Psoas muscle (tissue), 8 donors: Measurements from ENCODE around the gene GYS1. TPM values are rescaled to one million over a fixed set of nuclear protein-coding genes. Genes with fewer than 3 reads are reported as not detected.
"Not testable (repeated sequence)": the region's sequence is repeated elsewhere in the genome, so short reads cannot be mapped to it uniquely, and the experiment has no call there.

Source experiments
- ATAC-seq, 4 donors: fragments of 200-7000 bp; cut with Tn5 transposase; one replicate each; pipeline ENCODE4 v1.9.1; 2020; ENCODE audit warnings: moderate library complexity in 3 of 4, mild to moderate bottlenecking in 2 of 4
- DNase-seq, 2 donors: peaks; one replicate each; pipeline ENCODE4 v3.0.0-alpha.2; 2020
- H3K27ac ChIP-seq: fragments of 200-600 bp; one replicate; pipeline ENCODE4 v1.8.0; 2022
- H3K27me3 ChIP-seq, 3 donors: fragments of 200-600 bp in 1 of 3; one replicate each; pipeline versions ENCODE4 v1.6.1 to v1.8.0; 2013 to 2022; ENCODE audit warnings: low read length in 2 of 3, mild to moderate bottlenecking in 2 of 3, moderate library complexity in 1 of 3; ENCODE audit not compliant: insufficient read depth in 3 of 3
- H3K36me3 ChIP-seq, 2 donors: fragments of 200-600 bp in 1 of 2; one replicate each; pipeline versions ENCODE4 v1.6.1 to v1.8.0; 2013 to 2022; ENCODE audit warnings: low read depth in 1 of 2, mild to moderate bottlenecking in 1 of 2, moderate library complexity in 1 of 2; ENCODE audit not compliant: insufficient read depth in 1 of 2
- H3K4me1 ChIP-seq: fragments of 200-600 bp; one replicate; pipeline ENCODE4 v1.8.0; 2022
- H3K4me3 ChIP-seq: fragments of 200-600 bp; one replicate; pipeline ENCODE4 v1.8.0; 2022; ENCODE audit warnings: mild to moderate bottlenecking
- H3K9me3 ChIP-seq: fragments of 200-600 bp; one replicate; pipeline ENCODE4 v1.8.0; 2022
- WGBS, 3 donors: extraction: QIAGEN DNeasy Blood & Tissue Kit; methylation state at CpG; one replicate each; pipeline versions ENCODE4 v1.1.6 to v1.1.7; 2013; 5-methylcytosine and 5-hydroxymethylcytosine counted together
- intact Hi-C, 2 donors: fragments of 100-400 bp; cut with DNase I; formaldehyde crosslinking; loops; one replicate each; pipeline versions ENCODE4 v1.11.0 to v1.14.2; 2022
- long read RNA-seq, 2 donors: library from polyadenylated mRNA; unstranded; transcript quantifications; one replicate each; pipeline ENCODE4 v2.0.0, GENCODE V29; 2021
- polyA plus RNA-seq, 3 donors: library from polyadenylated mRNA; stranded (reverse); fragments of 200-250 nt; gene quantifications; one replicate each; pipeline ENCODE4 v1.2.3, GENCODE V29; 2013
- total RNA-seq, 4 donors: library from RNA; stranded (reverse); fragmentation: NEBNext Ultra II Directional in 2 of 4; extraction: Animal tissue kit (Norgen Biotek cat#: 25700) in 2 of 4; gene quantifications; one replicate each; pipeline versions ENCODE4 v1.2.1 to v1.2.4, GENCODE V29; 2021 to 2023
- TF ChIP-seq, protein P1 (sequence below): fragments of 200-600 bp; IDR thresholded peaks from one replicate; pipeline ENCODE4 v1.8.0; 2022; ENCODE audit warnings: antibody characterized with exemption
- donor health status: healthy with polysubstance abuse.
- donor health status: DM: no; HTN: no; CAD: no; lungs with moderate emphysema.
- donor health status: Bipolar disorder and iron deficiency.
- donor health status: healthy.
- donor health status: DM: yes; HTN: yes; CAD: no.
- donor health status: DM: no; HTN: no; CAD: no.
- donor health status: DM: no; HTN: no; CAD: no.
- donor health status: DM: yes; HTN: yes; CAD: no.

GYS1 gene
- 100 to 1,000 TPM; 147 to 331 (median 238) TPM for total RNA-seq
- polyA plus RNA-seq, result 10 to 100 TPM; 30.9 to 61.3 (median 58.9) TPM
- long read RNA-seq, donor 1, partial matches to known transcripts, result 4 of 23 reads
- long read RNA-seq, donor 1, other reads (novel, unspliced or antisense), result 16 of 23 reads
- long read RNA-seq, donor 2, transcript GYS1-202 (16 exons, 3,574 nt), result major isoform, 18 of 66 reads
- long read RNA-seq, donor 2, partial matches to known transcripts, result 7 of 66 reads
- long read RNA-seq, donor 2, other reads (novel, unspliced or antisense), result 41 of 66 reads

DNA sequence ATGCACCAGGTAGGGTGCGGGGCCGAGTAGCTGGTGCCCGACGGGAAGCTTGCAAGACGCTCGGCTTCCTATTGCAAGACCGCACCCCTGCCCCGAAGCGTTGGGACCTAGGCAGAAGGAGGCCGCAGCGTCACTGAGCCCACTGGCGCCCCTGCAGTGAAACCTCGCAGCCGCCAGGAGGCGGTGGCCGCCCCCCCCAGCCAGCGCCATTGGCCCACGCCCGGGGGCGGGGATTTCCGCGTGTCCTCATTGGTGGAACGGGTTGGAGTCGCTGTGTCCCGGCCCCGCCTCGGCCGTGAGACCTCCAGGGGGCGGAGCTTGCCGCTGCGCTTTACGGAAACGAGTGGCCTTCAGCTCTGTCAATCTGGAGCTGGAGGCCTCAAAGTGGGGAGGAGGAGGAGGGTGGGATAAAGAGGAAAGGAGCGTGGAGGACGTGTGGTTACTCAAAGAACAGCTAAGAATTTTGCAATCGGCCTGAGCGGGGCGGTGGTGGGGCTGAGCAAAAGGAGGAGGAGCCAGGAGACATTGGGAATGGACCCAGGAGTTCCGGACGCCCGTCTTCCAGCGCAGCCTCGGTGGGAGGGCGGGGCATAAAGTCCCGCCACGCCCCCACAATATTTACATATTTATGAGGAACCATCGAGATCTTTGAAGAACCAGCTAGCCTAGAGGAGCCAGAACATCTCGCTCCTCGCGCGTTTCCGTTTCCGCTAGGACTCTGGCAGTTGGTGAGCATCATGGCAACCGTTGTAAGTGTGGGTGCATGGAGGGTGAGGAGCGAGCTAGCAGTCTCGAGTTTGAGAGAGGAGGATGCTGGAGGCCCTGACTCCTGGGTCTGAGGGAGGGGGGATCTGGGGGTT, at the start of gene GYS1, which contains the start of gene RUVBL2:
GYS1 (minus strand) TSS at position 135 of the 860 bp plus-strand sequence. CDS start 197 bp downstream, outside the sequence.
RUVBL2 (plus strand) TSS at position 713 of the 860 bp plus-strand sequence; CDS start at position 738, 25 bp downstream.
- WGBS, 3 donors, result 0% methylated on average over 55 to 56 of the region's 56 CpGs
- H3K27me3 ChIP-seq, result no peaks in the 10 kb centered on the region
- H3K4me1 ChIP-seq, result peaks cover 48% of the 10 kb centered on the region
- DNase-seq, result peak; percentile 100
- intact Hi-C loops, result loop anchor here (5.0 to 10.0 kb wide), 3 partner anchors 79 to 211 kb away; partner anchors contain the start of genes HRC (in 1 of the 2), KCNA7 (in 1 of the 2) and TRPM4 (in 1 of the 2)
- TF ChIP-seq, protein P1, sequence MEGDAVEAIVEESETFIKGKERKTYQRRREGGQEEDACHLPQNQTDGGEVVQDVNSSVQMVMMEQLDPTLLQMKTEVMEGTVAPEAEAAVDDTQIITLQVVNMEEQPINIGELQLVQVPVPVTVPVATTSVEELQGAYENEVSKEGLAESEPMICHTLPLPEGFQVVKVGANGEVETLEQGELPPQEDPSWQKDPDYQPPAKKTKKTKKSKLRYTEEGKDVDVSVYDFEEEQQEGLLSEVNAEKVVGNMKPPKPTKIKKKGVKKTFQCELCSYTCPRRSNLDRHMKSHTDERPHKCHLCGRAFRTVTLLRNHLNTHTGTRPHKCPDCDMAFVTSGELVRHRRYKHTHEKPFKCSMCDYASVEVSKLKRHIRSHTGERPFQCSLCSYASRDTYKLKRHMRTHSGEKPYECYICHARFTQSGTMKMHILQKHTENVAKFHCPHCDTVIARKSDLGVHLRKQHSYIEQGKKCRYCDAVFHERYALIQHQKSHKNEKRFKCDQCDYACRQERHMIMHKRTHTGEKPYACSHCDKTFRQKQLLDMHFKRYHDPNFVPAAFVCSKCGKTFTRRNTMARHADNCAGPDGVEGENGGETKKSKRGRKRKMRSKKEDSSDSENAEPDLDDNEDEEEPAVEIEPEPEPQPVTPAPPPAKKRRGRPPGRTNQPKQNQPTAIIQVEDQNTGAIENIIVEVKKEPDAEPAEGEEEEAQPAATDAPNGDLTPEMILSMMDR, result peak; percentile 97
- peaks cover 0 to 10% of the 10 kb centered on the region in 2 donors for H3K36me3 ChIP-seq
- H3K27ac ChIP-seq, result peak within 1 kb of the TSS; percentile 90
- peak within 1 kb of the TSS; percentile 81 for H3K4me3 ChIP-seq
- H3K9me3 ChIP-seq, result no peaks in the 10 kb centered on the region
- peak; percentile 83 to 87 (median 84) for ATAC-seq

DNA sequence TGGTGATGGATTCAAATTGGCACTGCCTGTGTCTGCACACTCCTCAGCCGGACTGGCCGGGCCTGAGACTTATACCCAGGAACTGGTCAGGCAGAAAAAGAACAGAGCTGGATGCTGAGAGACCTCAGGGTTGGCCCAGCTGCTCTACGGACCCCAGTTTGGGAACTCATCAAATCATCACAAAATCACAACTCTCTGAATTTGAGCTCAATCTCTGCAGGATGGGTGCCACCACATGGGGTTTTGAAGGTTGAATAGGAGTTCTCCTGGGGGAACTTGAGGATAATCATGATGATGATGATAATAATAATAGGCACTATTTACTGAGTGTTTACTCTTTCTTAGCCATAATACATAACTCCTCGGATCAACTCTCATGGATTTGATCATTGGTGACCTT, 49.6 kb upstream of the GYS1 start:
- DNase-seq, H3K9me3 ChIP-seq, H3K4me1 ChIP-seq, H3K36me3 ChIP-seq, H3K27ac ChIP-seq, H3K4me3 ChIP-seq, ATAC-seq, H3K27me3 ChIP-seq, intact Hi-C loops: not testable (repeated sequence)
- WGBS, 3 donors, result 79 to 84% (median 82%) methylated on average over 2 of the region's 4 CpGs

DNA sequence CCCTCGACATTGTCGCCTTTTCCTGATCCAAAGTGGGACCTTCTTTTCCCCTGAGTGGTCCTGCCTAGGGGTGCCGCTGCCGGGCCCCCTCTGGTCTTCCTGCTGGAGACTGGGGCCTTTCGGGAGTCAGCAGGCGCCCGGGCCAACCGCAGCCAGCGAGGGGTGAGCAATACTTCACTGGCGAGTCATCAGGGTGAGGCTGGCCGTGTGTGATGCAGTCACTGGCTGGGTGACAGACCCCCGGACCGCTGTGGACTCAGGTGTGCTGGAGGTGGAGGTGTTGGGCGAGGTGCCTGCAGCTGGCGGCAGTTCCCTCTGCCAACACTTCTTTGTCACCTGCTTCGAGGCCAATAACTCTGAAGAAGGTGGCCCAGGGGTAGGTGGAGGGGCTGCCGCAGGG, 49.1 kb upstream of the GYS1 start:
- ATAC-seq, result no peak
- Histone ChIP-seq H3K27me3 (no peaks in the 10 kb centered on the region), H3K4me3 (no peak overlapping the region), H3K4me1 (no peaks in the 10 kb centered on the region), H3K9me3 (no peaks in the 10 kb centered on the region), H3K27ac (no peak overlapping the region), H3K36me3 (no peaks in the 10 kb centered on the region)
- TF ChIP-seq, protein P1, result no peak
- DNase-seq, result no peak
- intact Hi-C loops, result no loop called here
- WGBS, 3 donors, result 78 to 82% (median 81%) methylated on average over 17 of the region's 17 CpGs

DNA sequence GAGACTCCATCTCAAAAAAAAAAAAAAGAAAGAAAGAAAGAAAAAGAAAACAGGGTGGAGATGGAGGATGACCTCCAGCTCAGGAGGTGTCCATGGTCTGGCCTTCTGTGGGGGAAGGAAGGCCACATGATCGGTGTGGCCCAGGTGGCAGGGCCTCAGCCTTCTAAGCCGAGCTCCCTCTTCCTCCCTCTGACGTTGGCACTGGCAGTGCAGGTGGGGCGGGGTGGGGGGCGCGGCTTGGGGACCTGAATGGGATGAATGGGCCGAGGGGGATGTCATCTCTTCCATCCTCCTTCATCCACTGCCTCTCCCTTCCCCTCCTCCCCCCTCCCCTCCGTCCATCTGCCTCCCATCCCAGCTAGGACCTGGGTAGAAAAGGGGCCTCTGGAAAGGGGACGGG, 46.6 kb upstream of the GYS1 start:
- H3K4me3 ChIP-seq, H3K27ac ChIP-seq, ATAC-seq, H3K9me3 ChIP-seq, intact Hi-C loops, H3K27me3 ChIP-seq, H3K36me3 ChIP-seq, H3K4me1 ChIP-seq, DNase-seq: not testable (repeated sequence)
- WGBS, 3 donors, result 58 to 72% (median 62%) methylated on average over 7 to 9 of the region's 9 CpGs

DNA sequence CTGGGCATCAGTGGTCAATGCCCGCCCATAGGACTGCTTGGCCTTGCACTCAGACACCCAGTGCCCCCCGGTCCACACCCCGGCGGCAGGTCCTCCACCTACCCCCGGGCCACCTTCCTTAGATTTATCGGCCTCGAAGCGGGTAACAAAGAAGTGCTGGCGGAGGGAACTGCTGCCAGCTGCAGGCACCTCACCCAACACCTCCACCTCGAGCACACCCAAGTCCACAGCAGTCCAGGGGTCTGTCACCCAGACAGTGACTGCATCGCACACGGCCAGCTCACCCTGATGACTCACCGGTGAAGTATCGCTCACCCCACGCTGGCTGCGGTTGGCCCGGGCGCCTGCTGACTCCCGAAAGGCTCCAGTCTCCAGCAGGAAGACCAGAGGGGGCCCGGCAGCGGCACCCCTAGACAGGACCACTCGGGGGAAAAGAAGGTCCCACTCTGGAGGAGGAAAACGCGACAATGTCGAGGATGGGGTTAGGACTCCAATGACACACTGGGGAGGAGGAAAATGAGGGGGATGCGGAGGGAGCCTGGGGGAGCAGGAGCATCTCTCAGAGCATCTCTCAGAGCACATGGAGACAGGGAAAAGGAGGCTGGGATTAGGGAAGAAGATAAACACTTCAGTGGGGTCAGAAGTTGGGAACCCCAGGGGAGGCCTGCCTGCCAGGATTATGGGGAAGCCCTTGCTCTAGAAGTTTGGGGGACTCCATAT, 45.6 kb upstream of the GYS1 start:
- H3K4me1 ChIP-seq, H3K4me3 ChIP-seq, H3K9me3 ChIP-seq, ATAC-seq, H3K36me3 ChIP-seq, DNase-seq, H3K27me3 ChIP-seq, H3K27ac ChIP-seq, intact Hi-C loops: not testable (repeated sequence)
- WGBS, 3 donors, result 78 to 87% (median 86%) methylated on average over 22 to 26 of the region's 26 CpGs

DNA sequence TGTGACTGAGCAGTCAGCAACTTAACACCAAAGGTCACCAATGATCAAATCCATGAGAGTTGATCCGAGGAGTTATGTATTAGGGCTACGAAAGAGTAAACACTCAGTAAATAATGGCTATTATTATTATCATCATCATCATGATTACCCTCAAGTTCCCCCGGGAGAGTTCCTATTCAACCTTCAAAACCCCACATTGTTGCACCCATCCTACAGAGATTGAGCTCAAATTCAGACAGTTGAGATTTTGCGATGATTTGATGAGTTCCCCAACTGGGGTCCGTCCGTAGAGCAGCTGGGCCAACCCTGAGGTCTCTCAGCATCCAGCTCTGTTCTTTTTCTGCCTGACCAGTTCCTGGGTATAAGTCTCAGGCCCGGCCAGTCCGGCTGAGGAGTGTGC, 45.0 kb upstream of the GYS1 start:
- H3K27ac ChIP-seq, intact Hi-C loops, H3K9me3 ChIP-seq, DNase-seq, H3K27me3 ChIP-seq, H3K36me3 ChIP-seq, H3K4me3 ChIP-seq, H3K4me1 ChIP-seq, ATAC-seq: not testable (repeated sequence)
- 86 to 92% (median 92%) methylated on average over 5 to 7 of the region's 8 CpGs for WGBS, 3 donors
